ENCODE results near the gene CAP2.
"Not testable (repeated sequence)": the region's sequence is repeated elsewhere in the genome, so short reads cannot be mapped to it uniquely, and the experiment has no call there.

CAP2 gene

GRCh38 chr6:17503051-17503450 is 109.7 kb downstream of the CAP2 start:
- DNase-seq (ENCODE audit: low read depth) = no peak

DNA sequence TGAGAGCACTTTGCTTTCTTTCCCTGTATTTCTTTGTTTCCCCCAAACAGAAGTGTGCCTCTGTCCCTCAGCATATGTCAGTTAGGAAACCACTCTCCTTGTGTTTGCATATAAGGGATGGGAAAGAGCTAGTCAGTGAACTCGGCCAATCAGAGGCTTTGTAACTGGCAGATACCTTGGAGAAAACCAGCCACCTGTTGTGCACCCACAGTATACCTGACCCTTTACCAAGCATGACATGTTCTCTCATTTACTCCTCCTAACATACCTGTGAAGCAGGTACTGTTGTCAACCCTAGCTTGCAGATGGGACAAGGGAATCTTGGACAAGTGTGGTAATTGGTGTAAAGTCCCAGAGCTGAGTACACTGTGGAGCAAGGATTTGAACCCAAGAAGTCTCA is 110.6 kb downstream of the CAP2 start:
- DNase-seq (ENCODE audit: low read depth) = no peak

GRCh38 chr6:17505062-17505476 is 111.7 kb downstream of the CAP2 start:
- DNase-seq (ENCODE audit: low read depth) = no peak

DNA sequence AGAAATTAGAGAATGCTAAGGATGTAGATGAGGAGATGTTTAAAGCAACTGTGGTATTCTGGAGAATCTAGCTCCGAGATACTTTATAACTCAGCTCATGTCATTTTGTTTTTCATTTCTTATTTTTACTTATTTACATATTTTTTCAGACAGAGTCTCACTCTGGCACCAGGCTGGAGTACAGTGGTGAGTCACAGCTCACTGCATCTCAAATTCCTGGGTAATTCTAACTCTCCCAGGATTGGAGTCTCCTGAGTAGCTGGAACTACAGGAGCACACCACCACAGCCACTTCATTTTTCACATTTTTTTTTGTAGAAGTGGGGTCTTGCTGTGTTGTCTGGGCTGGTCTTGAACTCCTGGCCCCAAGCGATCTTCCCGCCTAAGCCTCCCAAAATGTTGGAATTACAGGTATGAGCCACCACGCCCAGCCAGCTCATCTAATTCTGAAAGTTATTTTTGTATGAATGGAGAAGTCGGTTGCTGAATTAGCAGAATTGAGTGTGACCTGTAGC is 112.4 kb downstream of the CAP2 start:
- DNase-seq (ENCODE audit: low read depth) = no peak

DNA sequence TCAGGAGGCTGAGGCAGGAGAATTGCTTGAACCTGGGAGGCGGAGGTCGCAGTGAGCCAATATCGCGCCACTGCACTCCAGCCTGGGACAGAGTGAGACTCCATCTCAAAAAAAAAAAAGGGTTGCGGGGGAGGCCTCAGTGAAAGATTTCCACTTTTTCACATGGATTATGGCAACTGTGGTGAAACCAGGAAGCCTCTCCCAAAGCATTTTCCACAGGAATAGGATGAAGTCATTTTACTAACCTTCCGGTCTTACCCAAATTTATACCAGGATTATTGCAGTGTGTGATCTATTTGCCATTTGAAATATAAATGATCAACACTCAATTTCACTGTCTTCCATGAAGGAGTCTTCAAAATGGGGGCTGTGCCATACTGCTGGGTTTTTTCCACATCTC is 113.1 kb downstream of the CAP2 start:
- DNase-seq (ENCODE audit: low read depth) = no peak

DNA sequence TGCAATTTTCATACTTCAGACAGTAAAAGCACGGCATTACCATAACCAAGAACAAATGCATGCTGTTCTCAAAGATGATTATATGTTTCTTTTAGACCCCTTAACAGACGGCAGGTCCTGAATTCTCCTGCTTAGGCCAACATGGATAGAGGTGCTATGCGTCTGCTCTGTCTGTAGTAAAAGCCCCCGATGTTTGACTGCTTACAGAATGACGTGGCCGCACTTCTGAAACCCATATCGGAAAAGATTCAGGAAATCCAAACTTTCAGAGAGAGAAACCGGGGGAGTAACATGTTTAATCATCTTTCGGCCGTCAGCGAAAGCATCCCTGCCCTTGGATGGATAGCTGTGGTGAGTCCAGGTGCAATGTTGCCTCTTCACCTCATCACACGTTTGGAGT is 113.6 kb downstream of the CAP2 start:
- no peak for DNase-seq (ENCODE audit: low read depth)

GRCh38 chr6:17511084-17511483 is 117.7 kb downstream of the CAP2 start:
- DNase-seq (ENCODE audit: low read depth) = no peak

DNA sequence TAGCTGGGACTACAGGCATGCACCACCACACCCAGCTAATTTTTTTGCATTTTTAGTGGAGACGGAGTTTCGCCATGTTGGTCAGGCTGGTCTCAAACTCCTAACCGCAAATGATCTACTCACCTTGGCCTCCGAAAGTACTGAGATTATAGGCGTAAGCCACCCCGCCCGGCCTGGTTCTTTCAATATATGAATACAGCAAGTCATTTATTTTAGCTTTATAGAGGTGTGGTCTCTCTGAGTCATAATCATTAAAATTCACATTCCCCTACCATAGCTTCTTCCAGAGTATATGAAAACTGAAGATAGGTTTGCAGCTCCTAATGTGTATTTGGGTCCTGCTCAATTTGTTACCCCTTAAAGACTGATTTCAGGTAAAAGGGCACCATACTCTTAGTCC is 118.2 kb downstream of the CAP2 start:
- DNase-seq (ENCODE audit: low read depth) = no peak

DNA sequence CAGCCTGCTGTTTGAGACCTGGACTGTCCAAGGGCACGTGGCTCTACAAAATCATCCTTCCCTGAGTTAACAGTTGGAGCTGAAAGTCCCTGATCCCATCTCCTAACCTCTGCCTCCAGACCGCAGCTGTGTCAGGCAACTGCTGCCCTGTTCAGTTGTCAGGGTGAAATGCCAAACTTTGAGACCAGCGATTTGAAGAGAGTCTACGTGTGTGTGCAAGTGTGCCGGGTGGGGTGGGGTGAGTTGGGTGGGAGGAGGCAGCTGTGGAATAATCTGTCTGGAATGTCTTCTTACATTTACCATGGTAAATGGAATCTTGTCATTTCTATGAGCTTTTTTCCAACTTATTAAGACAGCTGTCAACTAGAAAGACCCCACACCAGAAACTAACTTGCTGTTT is 125.7 kb downstream of the CAP2 start:
- no peak for DNase-seq (ENCODE audit: low read depth)

GRCh38 chr6:17525637-17526036 is 132.2 kb downstream of the CAP2 start:
- DNase-seq (ENCODE audit: low read depth) = no peak

DNA sequence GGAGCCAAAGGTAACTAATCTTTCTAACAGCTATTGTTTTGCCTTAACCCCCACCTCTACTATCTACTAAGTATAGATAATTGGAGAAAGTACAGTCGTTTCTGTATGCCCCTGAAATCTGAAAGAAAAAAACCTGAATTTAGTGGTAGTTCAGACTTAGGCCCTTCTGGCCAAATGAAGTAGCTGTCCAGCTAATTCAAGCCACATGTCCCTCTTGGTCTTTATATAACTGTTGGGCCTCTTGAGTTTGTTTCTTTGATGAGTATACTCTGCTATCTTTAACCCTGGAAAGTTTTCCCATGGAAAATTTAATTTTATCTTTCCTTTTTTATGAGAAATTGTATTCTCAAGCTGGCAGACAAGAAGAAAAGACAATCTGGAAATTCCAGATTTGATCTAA is 133.7 kb downstream of the CAP2 start:
- no peak for DNase-seq (ENCODE audit: low read depth)

DNA sequence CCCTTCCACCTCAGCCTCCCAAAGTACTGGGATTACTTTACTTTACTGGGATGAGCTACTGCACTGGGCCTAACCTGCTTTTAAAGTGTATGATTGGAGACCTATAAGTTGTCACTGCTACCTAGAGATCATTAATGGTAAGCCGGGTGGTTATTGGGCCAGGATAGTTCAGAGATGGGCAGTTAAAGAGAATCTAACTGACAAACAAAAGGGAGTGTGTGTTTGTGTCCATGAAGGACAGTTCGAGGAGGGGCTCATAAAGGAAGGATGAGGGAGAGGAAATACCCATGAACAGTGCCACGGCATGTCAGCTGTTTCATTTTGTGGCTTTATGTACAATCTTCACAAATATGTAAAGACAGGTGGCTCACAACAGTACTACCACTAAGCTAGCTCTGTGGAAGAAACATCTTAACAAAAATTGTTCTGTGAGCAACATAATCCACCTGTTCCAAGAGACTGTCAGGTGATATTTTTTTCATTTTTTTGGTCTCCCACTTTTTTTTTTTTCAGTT is 137.0 kb downstream of the CAP2 start:
- DNase-seq (ENCODE audit: low read depth) = no peak

DNA sequence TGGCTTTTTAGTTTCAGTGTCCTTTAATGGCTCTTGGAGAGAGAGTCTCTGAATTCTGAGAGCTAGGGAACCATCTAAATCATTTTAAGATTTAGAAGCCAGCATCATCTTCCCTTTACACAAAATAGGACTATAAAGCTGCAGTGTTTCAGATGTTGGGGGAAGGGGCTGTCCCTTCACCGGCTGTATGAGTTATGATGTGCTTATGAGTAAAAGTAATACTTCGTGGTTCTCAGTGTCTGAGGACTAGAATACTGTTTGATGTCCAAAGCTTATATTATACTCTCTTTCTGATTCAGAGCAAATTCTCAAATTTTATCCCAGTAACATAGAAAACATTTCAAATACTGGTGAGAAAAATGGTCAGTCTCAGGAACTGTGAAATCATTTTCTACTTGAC is 143.2 kb downstream of the CAP2 start:
- no peak for DNase-seq (ENCODE audit: low read depth)

- no peak for DNase-seq (ENCODE audit: low read depth)
These were observed 148.8 kb downstream of the CAP2 start for GRCh38 chr6:17542243-17542642.

GRCh38 chr6:17545681-17546080 is 152.3 kb downstream of the CAP2 start:
- not testable (repeated sequence) for DNase-seq (ENCODE audit: low read depth)

GRCh38 chr6:17551383-17551958 is 158.1 kb downstream of the CAP2 start:
- no peak for DNase-seq (ENCODE audit: low read depth)

- DNase-seq (ENCODE audit: low read depth) = no peak
These were observed 159.5 kb downstream of the CAP2 start for GRCh38 chr6:17552861-17553260.

DNA sequence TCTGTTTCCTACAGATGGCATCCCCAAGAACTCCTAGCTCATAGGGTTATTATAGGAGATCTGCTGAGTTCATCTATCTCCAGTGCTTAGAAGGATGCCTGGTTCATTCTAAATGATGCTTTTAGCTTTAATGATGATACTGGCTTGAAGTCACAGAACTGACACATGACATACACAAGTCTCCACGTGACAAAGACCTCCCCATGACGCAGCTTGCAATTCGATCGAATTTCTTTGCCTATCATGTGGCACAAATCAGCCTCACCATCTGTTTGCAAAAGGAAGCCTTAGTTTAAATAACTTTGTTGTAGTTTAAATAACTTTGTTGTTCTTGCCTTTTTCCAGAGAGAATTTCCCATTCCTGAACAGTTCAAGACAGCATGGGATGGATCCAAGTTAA is 162.6 kb downstream of the CAP2 start:
- no peak for DNase-seq (ENCODE audit: low read depth)

DNA sequence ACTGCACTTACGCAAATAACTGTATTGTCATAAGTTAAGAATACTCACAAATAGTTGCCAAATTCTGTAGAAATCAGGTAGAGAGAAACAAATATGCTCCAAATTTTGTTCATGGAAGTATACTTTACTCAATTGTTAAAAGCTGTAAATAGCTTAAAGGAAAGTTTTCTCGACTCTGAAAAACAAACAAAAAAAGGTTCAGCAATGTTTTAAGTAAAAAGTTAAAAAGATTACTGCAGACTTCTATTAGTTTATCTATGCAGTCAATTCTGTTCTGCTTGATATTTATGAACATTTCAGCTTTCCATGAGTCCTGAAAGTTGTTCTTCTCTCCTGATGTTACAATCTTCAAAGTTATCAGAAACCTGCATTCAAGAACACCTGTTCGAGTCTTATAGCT is 169.2 kb downstream of the CAP2 start:
- no peak for DNase-seq (ENCODE audit: low read depth)

DNA sequence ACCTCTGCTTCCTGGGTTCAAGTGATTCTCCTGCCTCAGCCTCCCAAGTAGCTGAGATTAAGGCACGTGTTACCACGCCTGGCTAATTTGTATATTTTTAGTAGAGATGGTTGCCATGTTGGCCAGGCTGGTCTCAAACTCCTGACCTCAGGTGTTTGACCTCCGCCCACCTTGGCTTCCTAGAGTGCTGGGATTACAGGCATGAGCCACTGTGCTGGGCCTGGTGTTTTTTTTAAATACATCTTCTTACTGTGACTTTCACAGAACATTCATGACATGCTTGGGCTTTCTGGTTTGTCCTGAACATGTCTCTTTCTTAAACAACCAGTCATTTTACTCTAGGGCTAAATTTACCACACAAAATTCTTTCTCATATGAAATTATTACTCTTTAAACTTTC is 172.0 kb downstream of the CAP2 start:
- DNase-seq (ENCODE audit: low read depth) = no peak

DNA sequence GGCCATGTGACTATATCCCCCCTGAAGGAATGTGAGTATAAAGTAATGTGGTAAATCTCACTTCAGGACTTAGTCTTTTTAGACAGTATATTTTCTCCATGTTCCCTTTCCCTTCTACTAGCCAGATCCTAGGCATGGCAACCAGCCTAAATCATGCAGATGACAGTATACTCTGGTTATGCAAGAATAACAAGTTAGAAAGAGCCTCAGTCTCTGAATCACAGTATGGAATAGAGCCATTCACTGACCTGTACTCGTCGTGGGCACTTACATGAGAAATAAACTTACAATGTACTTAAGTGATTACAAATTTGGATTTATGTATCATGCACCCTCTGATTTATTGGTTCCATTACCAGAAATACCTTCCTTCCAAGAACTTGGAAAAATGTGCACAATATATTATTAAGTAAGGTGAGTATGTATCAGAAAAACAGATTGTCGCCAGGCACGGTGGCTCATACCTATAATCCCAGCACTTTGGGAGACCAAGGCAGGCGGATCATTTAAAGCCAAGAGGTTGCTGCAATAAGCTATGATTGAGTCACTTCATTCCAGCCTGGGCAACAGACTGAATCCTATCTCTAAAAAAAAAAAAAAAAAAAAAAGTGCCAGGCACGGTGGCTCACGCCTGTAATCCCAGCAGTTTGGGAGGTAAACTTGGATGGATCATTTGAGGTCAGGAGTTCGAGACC is 181.6 kb downstream of the CAP2 start:
- DNase-seq (ENCODE audit: low read depth) = no peak

- no peak for DNase-seq (ENCODE audit: low read depth)
These were observed 183.7 kb downstream of the CAP2 start for GRCh38 chr6:17577059-17577458.

DNA sequence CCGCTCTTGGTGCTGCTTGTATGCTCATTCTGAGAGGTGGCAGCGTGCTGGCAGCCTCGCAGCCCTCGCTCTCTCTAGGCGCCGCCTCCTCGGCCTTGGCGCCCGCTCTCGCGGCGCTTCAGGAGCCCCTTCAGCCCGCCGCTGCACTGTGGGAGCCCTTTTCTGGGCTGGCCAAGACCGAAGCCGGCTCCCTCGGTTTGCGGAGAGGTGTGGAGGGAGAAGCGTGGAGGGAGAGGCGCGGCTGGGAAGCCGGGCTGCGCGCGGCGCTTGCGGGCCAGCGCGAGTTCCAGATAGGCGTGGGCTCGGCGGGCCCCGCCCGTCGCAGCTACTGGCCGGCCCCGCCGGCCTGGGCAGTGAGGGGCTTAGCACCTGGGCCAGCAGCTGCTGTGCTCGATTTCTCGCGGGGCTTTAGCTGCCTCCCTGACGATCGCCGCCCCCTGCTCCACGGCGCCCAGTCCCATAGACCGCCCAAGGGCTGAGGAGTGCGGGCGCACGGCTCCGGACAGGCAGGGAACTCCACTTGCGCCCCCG is 187.2 kb downstream of the CAP2 start:
- no peak for DNase-seq (ENCODE audit: low read depth)

DNA sequence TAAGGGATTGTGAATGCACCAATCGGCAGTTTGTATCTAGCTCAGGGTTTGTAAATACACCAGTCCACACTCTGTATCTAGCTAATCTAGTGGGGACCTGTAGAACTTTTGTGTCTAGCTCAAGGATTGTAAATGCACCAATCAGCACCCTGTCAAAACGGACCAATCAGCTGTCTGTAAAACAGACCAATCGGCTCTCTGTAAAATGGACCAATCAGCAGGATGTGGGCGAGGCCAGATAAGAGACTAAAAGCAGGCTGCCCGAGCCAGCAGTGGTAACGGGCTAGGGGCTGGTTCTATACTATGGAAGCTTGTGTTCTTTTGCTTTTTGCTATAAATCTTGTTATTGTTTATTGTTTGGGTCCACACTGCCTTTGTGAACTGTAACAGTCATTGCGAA is 187.9 kb downstream of the CAP2 start:
- not testable (repeated sequence) for DNase-seq (ENCODE audit: low read depth)
